Sigmoid colon (tissue), 4 donors: ENCODE data around the gene IFNAR2.

Source experiments
- POLR2A ChIP-seq, 2 donors: fragments of 450-650 bp; IDR thresholded peaks; one replicate each; pipeline ENCODE4 v1.6.1; 2016; ENCODE audit warnings: antibody characterized with exemption in 2 of 2, mild to moderate bottlenecking in 2 of 2, moderate library complexity in 2 of 2
- POLR2AphosphoS5 ChIP-seq, 4 donors: sonication (generic); formaldehyde crosslinking; IDR thresholded peaks; one replicate each; pipeline ENCODE4 v1.6.1; 2017; ENCODE audit warnings: antibody characterized with exemption in 4 of 4
- TF ChIP-seq, protein P1 (sequence below), 4 experiments: fragments of 450-650 bp in 3 of 4; fragments of 200-600 bp in 1 of 4; IDR thresholded peaks; one replicate each; pipeline ENCODE4 v1.5.1; 2016 to 2019; ENCODE audit warnings: antibody characterized with exemption in 4 of 4, mild to moderate bottlenecking in 3 of 4, moderate library complexity in 2 of 4

DNA sequence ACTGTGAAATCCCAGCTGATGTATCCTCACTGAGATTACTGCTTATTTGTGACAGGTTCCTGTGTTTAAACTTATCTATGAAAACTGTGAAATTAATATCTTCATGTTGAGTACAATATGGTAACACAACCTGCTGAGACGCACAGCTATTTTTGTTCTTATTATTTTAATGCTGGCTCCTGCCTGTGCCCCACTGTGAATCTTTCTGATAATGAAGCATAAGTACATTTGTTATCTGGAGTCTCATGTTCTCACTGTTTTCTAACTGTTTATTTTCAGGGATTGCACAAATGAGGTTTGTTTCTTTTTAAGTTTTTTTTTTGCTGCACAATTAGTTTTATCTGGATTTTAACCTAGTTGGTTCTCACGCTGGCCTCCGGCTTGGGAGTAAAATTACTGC, 39.9 kb upstream of the IFNAR2 start:
- TF ChIP-seq POLR2A (IDR thresholded peaks at IDR 0.05) (no peak), POLR2AphosphoS5 (IDR thresholded peaks at IDR 0.05) (no peak)
- TF ChIP-seq, protein P1, sequence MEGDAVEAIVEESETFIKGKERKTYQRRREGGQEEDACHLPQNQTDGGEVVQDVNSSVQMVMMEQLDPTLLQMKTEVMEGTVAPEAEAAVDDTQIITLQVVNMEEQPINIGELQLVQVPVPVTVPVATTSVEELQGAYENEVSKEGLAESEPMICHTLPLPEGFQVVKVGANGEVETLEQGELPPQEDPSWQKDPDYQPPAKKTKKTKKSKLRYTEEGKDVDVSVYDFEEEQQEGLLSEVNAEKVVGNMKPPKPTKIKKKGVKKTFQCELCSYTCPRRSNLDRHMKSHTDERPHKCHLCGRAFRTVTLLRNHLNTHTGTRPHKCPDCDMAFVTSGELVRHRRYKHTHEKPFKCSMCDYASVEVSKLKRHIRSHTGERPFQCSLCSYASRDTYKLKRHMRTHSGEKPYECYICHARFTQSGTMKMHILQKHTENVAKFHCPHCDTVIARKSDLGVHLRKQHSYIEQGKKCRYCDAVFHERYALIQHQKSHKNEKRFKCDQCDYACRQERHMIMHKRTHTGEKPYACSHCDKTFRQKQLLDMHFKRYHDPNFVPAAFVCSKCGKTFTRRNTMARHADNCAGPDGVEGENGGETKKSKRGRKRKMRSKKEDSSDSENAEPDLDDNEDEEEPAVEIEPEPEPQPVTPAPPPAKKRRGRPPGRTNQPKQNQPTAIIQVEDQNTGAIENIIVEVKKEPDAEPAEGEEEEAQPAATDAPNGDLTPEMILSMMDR (IDR thresholded peaks at IDR 0.05): no peak
